GM06990 (cell line): ENCODE results near the gene CEMP1.
A peak's percentile ranks its signal among the peaks of the same experiment; 100 is the strongest.

Experiments
- DNase-seq: peaks from one replicate; pipeline ENCODE4 v3.0.0-alpha.2; 2011; ENCODE audit not compliant: insufficient read length; ENCODE audit errors: extremely low read depth
- H3K27me3 ChIP-seq: replicated peaks from 2 replicates; pipeline ENCODE4 v1.6.0; 2011; ENCODE audit warnings: low read length; ENCODE audit not compliant: control insufficient read depth, insufficient read depth
- H3K36me3 ChIP-seq: 2 replicates; pipeline ENCODE4 v1.5.1; 2011; ENCODE audit warnings: low read length; ENCODE audit not compliant: control insufficient read depth, insufficient read depth
- H3K4me3 ChIP-seq: replicated peaks from 2 replicates; pipeline ENCODE4 v1.5.1; 2011; ENCODE audit warnings: low read depth, mild to moderate bottlenecking, control low read depth, low read length
- TF ChIP-seq, protein P1 (sequence below): IDR thresholded peaks from 2 replicates; pipeline ENCODE4 v1.5.1; 2011; ENCODE audit warnings: low read length, control low read depth, mild to moderate bottlenecking, inconsistent platforms; ENCODE audit not compliant: insufficient read depth, poor library complexity, severe bottlenecking

Gene CEMP1

DNA sequence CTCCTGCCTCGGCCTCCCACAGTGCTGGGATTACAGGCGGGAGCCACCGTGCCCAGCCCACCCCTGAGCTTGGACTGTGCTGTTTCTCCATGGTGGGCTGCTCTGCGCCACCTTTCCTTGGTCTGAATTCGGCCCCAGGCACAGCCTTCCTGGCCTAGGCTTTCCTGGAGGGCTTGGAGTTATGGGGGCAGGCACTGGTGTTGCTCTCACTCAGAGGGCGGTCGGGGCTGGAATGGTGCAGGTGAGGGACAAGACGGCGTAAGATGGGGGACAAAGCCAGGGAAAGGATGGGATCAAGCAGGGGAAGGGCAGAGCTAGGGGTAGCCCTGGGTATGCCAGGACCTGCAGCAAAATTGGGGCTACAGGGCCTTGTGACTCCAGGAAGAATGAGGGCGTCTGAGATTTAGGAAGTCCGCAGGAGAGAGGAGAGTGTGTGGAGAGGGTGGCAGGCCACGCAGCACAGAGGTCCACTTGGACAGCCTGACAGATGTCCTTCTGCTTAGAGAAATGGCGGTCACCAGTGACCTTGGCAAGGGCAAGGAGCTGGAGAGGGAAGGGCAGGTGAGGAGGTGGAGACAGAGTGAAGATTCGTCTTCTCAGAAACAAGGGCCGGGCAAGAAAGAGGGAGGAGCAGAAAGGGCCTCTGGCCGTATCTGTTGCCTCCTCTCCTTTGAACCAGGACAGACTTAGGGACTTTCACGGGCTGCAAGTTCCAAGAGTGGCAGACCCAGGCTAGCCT, 19.0 kb downstream of the CEMP1 start:
- Histone ChIP-seq H3K4me3 (no peak overlapping the region), H3K27me3 (no peaks in the 10 kb centered on the region), H3K36me3 (peaks cover 7% of the 10 kb centered on the region)
- DNase-seq: no peak
- TF ChIP-seq, protein P1, sequence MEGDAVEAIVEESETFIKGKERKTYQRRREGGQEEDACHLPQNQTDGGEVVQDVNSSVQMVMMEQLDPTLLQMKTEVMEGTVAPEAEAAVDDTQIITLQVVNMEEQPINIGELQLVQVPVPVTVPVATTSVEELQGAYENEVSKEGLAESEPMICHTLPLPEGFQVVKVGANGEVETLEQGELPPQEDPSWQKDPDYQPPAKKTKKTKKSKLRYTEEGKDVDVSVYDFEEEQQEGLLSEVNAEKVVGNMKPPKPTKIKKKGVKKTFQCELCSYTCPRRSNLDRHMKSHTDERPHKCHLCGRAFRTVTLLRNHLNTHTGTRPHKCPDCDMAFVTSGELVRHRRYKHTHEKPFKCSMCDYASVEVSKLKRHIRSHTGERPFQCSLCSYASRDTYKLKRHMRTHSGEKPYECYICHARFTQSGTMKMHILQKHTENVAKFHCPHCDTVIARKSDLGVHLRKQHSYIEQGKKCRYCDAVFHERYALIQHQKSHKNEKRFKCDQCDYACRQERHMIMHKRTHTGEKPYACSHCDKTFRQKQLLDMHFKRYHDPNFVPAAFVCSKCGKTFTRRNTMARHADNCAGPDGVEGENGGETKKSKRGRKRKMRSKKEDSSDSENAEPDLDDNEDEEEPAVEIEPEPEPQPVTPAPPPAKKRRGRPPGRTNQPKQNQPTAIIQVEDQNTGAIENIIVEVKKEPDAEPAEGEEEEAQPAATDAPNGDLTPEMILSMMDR: no peak

DNA sequence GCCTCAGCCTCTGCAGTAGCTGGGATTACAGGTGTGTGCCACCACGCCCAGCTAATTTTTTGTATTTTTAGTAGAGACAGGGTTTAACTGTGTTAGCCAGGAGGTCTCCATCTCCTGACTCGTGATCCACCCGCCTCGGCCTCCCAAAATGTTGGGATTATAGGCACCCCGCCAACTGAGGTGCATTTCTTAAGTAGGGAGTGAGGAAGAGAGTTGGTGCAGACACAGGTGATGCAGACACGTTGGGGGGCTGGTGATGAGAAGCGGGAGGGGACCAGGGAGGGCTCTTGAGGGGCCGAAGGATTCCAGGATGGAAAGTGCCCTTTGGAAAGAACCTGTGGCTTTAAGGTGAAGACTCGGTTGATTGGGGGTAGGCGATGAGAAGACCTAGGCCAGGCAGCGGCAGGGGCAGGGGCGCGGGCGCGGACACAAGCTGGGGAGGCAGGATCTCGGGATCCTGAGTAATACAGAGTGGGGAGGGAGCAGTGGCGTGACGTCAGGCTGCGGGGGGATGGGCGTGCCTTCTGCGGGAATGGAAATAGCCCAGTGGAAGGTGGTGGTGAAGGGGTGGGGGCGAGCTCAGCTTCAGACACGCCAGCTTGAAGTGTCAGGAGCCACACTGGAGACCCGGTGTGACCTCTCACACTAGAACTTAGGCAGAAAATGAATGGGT, 19.9 kb downstream of the CEMP1 start:
- H3K36me3 ChIP-seq: peaks cover 2% of the 10 kb centered on the region
- no peaks in the 10 kb centered on the region for H3K27me3 ChIP-seq
- DNase-seq: no peak
- H3K4me3 ChIP-seq: no peak overlapping the region
- TF ChIP-seq, protein P1: no peak

DNA sequence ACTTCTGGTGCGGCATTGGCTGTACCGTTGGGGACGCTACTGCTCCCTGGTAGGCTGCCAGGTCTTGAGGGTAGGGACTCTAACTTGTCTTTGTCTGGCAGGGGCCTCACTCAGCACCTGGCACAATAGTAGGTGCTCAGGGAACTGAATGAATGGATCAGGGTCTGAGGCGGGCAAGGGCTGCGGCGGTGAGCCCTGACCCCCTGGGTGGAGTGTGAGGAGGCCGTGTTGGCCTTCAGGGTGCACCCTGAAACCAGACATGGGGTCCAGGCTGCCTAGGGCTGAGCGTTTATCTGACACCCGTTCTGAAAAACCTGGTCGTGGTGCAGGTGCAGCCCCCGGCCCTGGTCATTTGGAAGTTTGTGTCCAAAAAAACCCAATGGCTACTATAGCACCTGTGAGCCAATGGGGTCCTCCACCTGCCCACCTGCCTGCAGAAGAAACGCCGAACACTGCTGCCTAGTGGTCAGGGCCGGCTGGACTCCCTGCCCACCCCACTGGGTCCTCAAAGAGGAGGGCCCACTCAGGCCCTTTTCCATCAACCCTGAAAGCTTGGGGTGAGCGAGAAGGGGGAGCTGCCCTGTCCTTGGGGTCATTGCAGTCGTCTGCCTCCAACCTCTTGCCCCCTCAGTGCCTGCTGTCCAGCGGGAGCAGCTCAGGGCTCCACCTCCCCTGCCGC, 22.3 kb downstream of the CEMP1 start:
- TF ChIP-seq, protein P1: no peak
- no peak overlapping the region for H3K4me3 ChIP-seq
- no peak for DNase-seq
- H3K36me3 ChIP-seq: no peaks in the 10 kb centered on the region
- no peaks in the 10 kb centered on the region for H3K27me3 ChIP-seq

DNA sequence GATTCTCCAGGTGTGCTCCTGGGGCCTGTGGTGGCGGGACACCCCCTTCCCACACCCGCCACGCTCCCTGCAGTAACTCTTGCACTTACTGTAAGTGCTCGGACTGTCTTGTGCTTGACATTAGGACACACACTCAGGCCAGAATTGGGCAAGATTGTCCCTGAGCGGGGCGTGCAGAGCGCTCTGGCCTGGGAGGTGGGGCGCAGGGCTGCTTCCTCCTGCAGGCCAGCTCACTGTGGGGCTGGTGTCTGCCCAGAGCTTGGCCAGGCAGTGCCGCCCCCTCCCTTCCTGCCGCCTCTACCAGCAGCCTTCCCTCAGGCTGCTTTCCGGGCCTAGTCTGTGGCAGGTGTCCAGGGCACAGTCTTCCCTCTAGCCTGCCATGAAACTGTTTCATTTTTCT, 23.5 kb downstream of the CEMP1 start:
- TF ChIP-seq, protein P1: no peak
- DNase-seq: no peak
- H3K36me3 ChIP-seq: no peaks in the 10 kb centered on the region
- H3K4me3 ChIP-seq: no peak overlapping the region
- H3K27me3 ChIP-seq: no peaks in the 10 kb centered on the region

DNA sequence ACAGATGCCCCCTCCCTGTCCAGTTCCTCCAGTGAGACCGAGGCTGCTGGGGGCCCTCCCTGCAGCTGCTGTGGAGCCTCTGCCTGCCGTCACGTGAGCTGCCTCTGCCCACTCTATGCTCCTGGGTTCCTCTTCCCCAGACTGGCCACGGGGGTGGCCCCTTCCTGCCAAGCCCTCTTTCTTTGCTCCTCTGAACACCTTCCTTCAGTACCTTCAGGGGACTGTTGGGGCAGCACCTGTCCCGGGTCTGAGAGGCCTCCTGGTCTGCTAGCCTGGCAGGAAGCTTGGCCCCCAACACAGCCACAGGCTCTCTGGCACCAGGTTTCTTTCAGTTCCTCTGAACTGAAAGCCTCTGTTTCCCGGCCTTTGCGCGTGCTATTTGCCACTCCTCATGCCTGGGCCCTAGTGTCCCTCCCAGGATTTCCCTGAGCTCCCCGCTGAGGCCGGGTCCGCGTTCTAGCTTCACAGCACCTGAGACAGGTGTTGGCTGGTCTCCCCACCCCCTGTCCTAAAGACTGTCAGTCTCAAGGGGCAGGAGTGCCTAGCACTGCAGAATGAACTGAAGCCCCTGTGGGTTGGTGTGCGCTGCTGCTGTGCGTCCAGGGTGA, 24.1 kb downstream of the CEMP1 start:
- no peak overlapping the region for H3K4me3 ChIP-seq
- DNase-seq: peak; percentile 48
- no peaks in the 10 kb centered on the region for H3K36me3 ChIP-seq
- no peaks in the 10 kb centered on the region for H3K27me3 ChIP-seq
- TF ChIP-seq, protein P1: peak; percentile 35
